HG03066 (cell line): ENCODE measurements around the gene RBP3.
"Not testable (repeated sequence)": the region's sequence is repeated elsewhere in the genome, so short reads cannot be mapped to it uniquely, and the experiment has no call there.

Experiments used
- ATAC-seq: cut with Tn5 transposase; IDR thresholded peaks from one replicate; pipeline ENCODE4 v1.9.1; 2021; ENCODE audit warnings: low read depth; ENCODE audit not compliant: unreplicated experiment

RBP3 gene

GRCh38 chr10:47370015-47370767, 22.0 kb downstream of the RBP3 start:
- no peak for ATAC-seq

GRCh38 chr10:47370878-47371277, 22.7 kb downstream of the RBP3 start:
- ATAC-seq = no peak

- ATAC-seq = no peak
Observed at GRCh38 chr10:47371629-47372485, 23.7 kb downstream of the RBP3 start.

- no peak for ATAC-seq
Observed at GRCh38 chr10:47372726-47373125, 24.6 kb downstream of the RBP3 start.

GRCh38 chr10:47374611-47375536, 26.7 kb downstream of the RBP3 start:
- ATAC-seq = no peak

- ATAC-seq = no peak
Observed at GRCh38 chr10:47376522-47377220, 28.5 kb downstream of the RBP3 start.

GRCh38 chr10:47378183-47378510, 30.0 kb downstream of the RBP3 start:
- ATAC-seq = no peak

- no peak for ATAC-seq
Observed at GRCh38 chr10:47378606-47379444, 30.7 kb downstream of the RBP3 start.

- no peak for ATAC-seq
Observed at GRCh38 chr10:47379445-47379785, 31.3 kb downstream of the RBP3 start.

- no peak for ATAC-seq
Observed at GRCh38 chr10:47379901-47380300, 31.7 kb downstream of the RBP3 start.

- ATAC-seq = no peak
Observed at GRCh38 chr10:47380341-47381102, 32.4 kb downstream of the RBP3 start.

GRCh38 chr10:47381103-47381395, 32.9 kb downstream of the RBP3 start:
- ATAC-seq = no peak

GRCh38 chr10:47381427-47382379, 33.5 kb downstream of the RBP3 start:
- no peak for ATAC-seq

GRCh38 chr10:47383261-47384147, 35.3 kb downstream of the RBP3 start:
- no peak for ATAC-seq

- peak; percentile 85 for ATAC-seq
Observed at GRCh38 chr10:47384148-47384921, 36.2 kb downstream of the RBP3 start, which contains the start of gene ZNF488. Gene ZNF488 (minus strand): TSS chr10:47384293. CDS start chr10:47368829, 15,464 bp downstream.

- ATAC-seq = not testable (repeated sequence)
Observed at GRCh38 chr10:47386104-47386503, 37.9 kb downstream of the RBP3 start.
